SU-DHL-6 (cell line): ENCODE data around the gene HOXC11.

Experiments used
- CTCF ChIP-seq: fragments of 200-600 bp; sonication (generic); IDR thresholded peaks from one replicate; pipeline ENCODE4 v1.5.1; 2017; ENCODE audit warnings: antibody characterized with exemption, mild to moderate bottlenecking, low read length, moderate library complexity; ENCODE audit not compliant: insufficient read depth, poor library complexity, severe bottlenecking
- EZH2phosphoT487 ChIP-seq: fragments of 200-600 bp; sonication (generic), shearing (Covaris generic); conservative IDR thresholded peaks from 2 replicates; pipeline ENCODE4 v1.6.1; 2018; ENCODE audit warnings: mild to moderate bottlenecking, antibody characterized with exemption, low read length, moderate library complexity, mixed read lengths

GRCh38 chr12:54017027-54017788, 44.3 kb downstream of the HOXC11 start:
- TF ChIP-seq CTCF (no peak), EZH2phosphoT487 (no peak)
